Measurements from ENCODE around the gene DCC.

GRCh38 chr18:52897611-52898484 lies 557.9 kb downstream of the DCC start:
- no peak for TF ChIP-seq CTBP1 (IDR thresholded peaks at IDR 0.05; ENCODE audit: borderline replicate concordance)
- TF ChIP-seq FOXM1 (IDR thresholded peaks at IDR 0.05; ENCODE audit: borderline replicate concordance): no peak

Data from HEK293T (cell line).